Nephron (organoid): ENCODE data around the gene MSH5.

Experiments used
- H3K27ac Mint-ChIP-seq, 3 experiments: 2 replicates each; pipeline ENCODE4 v1.8.0; 2020; ENCODE audit warnings: mixed read lengths in 3 of 3, mild to moderate bottlenecking in 2 of 3, moderate library complexity in 1 of 3
- H3K27me3 Mint-ChIP-seq: 2 replicates; pipeline ENCODE4 v1.8.0; 2021; ENCODE audit warnings: low read depth, mild to moderate bottlenecking, moderate library complexity, mixed read lengths
- H3K36me3 Mint-ChIP-seq: 2 replicates; pipeline ENCODE4 v1.8.0; 2020; ENCODE audit warnings: low read depth, mixed read lengths
- H3K4me1 Mint-ChIP-seq: 2 replicates; pipeline ENCODE4 v1.8.0; 2020; ENCODE audit warnings: mixed read lengths
- H3K4me3 Mint-ChIP-seq, 3 experiments: 2 replicates each; pipeline ENCODE4 v1.8.0; 2020; ENCODE audit warnings: mild to moderate bottlenecking in 3 of 3, mixed read lengths in 3 of 3, moderate library complexity in 2 of 3
- H3K9me3 Mint-ChIP-seq: 2 replicates; pipeline ENCODE4 v1.8.0; 2020; ENCODE audit warnings: mixed read lengths
- TF ChIP-seq, protein P1 (sequence below), 3 experiments: fragments of 200-600 bp; sonication (generic); IDR thresholded peaks; one replicate each; pipeline ENCODE4 v1.5.0; 2021; ENCODE audit warnings: antibody characterized with exemption in 3 of 3; ENCODE audit not compliant: unreplicated experiment in 3 of 3

Gene MSH5

DNA sequence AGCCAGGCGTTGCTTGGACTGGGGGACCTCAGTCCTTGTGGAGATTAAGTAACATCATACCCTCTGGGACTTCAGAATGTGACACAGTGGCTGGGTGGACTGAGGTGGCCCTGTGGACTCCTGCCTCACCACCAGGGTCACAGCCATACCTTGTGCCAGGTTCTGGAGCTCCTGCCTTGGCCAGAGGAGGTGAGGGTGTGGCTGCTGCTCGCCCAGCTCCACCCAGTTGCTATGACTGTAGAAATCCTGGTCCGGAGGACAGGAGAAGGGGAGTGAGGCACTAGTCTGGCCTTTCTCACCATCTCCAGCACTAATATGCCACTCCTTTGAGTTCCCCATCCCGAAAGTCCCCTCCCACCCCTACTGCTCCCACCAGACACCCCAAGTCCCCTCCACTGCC lies 35.4 kb downstream of the MSH5 start:
- Mint-ChIP-seq H3K27ac (peak overlapping the region; percentile 55 to 94 (median 91)), H3K9me3 (no peaks in the 10 kb centered on the region)

DNA sequence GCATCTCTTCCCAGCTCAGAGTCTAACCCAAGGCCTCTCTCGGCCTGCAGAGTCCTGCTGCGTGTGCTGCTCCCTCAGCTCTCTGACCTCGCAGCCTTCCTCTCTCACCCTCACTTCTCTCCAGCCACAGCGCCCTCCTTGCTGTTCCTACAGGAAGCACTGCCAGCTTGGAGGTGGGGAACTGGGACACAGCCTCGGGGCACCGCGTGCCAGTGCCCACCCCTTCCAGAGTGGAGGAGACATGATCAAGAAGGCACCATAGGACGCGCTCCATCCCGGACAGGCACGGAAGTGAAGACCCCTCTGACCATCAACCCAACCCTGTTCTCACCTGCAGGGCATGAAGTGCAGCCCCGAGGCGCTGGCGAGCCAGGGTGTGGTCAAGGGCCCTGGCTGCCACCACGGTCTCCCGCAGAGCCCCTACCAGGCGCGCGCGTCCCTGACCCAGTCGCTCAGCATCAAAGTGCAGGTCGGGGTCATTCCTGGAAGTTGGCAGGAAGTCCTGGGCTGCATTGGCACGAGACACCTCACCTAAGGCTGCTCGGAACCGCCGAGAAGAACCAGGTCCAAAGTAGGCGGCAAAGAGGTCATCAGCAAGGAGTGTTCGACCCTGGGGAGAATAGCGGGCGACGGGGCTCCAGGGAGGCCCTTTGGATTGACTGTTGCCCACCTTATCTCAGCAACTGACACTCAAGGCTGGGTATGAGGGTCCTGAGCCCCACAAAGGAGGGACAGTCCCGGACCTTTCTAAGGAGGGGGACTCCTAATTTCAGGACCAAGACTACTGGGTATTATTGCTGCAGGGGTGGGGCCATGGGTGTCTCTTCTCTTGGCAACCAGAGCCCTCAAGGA lies 36.1 kb downstream of the MSH5 start:
- TF ChIP-seq, protein P1, sequence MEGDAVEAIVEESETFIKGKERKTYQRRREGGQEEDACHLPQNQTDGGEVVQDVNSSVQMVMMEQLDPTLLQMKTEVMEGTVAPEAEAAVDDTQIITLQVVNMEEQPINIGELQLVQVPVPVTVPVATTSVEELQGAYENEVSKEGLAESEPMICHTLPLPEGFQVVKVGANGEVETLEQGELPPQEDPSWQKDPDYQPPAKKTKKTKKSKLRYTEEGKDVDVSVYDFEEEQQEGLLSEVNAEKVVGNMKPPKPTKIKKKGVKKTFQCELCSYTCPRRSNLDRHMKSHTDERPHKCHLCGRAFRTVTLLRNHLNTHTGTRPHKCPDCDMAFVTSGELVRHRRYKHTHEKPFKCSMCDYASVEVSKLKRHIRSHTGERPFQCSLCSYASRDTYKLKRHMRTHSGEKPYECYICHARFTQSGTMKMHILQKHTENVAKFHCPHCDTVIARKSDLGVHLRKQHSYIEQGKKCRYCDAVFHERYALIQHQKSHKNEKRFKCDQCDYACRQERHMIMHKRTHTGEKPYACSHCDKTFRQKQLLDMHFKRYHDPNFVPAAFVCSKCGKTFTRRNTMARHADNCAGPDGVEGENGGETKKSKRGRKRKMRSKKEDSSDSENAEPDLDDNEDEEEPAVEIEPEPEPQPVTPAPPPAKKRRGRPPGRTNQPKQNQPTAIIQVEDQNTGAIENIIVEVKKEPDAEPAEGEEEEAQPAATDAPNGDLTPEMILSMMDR (IDR thresholded peaks at IDR 0.05; ENCODE audit: unreplicated experiment in 3 of 3), result no peak
- Mint-ChIP-seq H3K9me3 (no peaks in the 10 kb centered on the region), H3K4me1 (no peaks in the 10 kb centered on the region), H3K36me3 (peaks cover 9% of the 10 kb centered on the region), H3K27ac (peak overlapping the region; percentile 55 to 94 (median 91)), H3K27me3 (no peaks in the 10 kb centered on the region), H3K4me3 (peak overlapping the region in 1 of 3 experiments; percentile 54)

More for the DNA sequence above, 35.4 kb downstream of the MSH5 start:
- Mint-ChIP-seq H3K4me1 (no peaks in the 10 kb centered on the region), H3K4me3 (peak overlapping the region in 1 of 3 experiments; percentile 58), H3K27me3 (no peaks in the 10 kb centered on the region), H3K36me3 (peaks cover 5% of the 10 kb centered on the region)
- TF ChIP-seq, protein P1 (IDR thresholded peaks at IDR 0.05; ENCODE audit: unreplicated experiment in 3 of 3), result no peak

DNA sequence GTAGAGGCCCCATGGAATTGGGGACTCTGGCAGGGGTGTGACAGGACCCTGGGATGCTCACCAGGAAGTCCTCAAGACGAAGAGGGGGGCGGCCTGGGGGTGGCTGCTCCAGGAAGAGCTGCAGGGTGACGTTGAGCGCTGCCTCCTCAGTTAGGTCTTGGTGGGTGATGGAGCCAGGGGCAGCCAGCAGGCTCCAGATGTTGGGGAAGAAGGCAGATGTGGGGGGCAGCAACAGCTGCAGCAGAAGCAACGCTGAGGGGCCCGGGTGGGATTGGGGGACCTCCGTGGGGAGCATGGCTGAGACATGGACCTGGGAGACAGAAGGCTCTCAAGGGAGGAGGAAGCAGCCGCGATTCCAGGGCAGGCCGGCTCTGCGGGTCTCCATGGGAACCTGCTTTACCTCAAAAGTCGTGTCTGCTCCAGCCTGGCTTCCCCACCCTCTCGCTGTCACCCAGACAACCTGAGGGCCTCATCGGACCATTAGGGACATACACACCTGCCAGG lies 36.7 kb downstream of the MSH5 start:
- H3K27me3 Mint-ChIP-seq, result no peaks in the 10 kb centered on the region
- peak overlapping the region; percentile 42 to 93 (median 76) for H3K27ac Mint-ChIP-seq
- H3K4me1 Mint-ChIP-seq, result no peaks in the 10 kb centered on the region
- peak overlapping the region in 2 of 3 experiments; percentile 30 to 54 for H3K4me3 Mint-ChIP-seq
- no peaks in the 10 kb centered on the region for H3K9me3 Mint-ChIP-seq
- TF ChIP-seq, protein P1 (IDR thresholded peaks at IDR 0.05; ENCODE audit: unreplicated experiment in 3 of 3), result no peak
- peaks cover 9% of the 10 kb centered on the region for H3K36me3 Mint-ChIP-seq

DNA sequence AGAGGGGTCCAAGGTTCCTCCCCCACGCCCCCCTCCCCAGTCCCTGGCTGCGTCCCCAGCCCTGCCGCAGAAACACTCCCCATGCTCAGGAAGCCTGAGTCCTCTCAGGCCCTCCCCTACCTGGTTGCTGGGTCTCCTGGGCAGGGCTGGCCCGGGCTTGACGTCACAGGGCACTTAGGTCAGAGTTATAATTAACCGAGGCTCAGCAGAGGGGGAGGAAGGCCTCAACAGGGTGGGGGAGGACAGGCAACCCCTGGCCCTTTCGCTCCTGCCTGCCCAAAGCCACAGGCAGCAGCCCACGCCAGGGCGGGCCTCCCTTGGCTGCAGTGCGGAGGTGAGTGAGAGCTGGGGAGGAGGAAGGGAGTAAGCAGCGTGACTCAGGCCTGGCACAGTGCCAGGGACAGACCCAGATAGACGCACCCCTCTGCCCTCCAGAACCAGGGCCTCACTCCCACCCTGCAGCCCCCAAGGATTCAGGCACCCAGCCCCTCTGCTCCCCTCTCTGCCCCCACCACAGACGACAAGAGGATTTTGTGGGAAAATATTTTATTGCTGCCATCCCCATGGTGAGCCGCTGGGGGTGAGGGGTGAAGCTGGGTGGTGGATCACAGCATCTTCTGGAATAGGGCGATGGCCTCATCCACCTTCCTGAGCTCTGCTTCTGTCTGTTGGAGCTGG lies 37.3 kb downstream of the MSH5 start, which contains the start of gene VWA7:
Gene VWA7, minus strand, starts transcription at position 340 of the 678 bp plus-strand sequence. CDS start 549 bp downstream, outside the sequence.
- Mint-ChIP-seq H3K4me3 (peak within 1 kb of the TSS in 2 of 3 experiments; percentile 30 to 54), H3K36me3 (peaks cover 9% of the 10 kb centered on the region), H3K27me3 (no peaks in the 10 kb centered on the region), H3K27ac (peak within 1 kb of the TSS; percentile 42 to 93 (median 76)), H3K9me3 (no peaks in the 10 kb centered on the region), H3K4me1 (no peaks in the 10 kb centered on the region)
- TF ChIP-seq, protein P1 (IDR thresholded peaks at IDR 0.05; ENCODE audit: unreplicated experiment in 3 of 3), result no peak

DNA sequence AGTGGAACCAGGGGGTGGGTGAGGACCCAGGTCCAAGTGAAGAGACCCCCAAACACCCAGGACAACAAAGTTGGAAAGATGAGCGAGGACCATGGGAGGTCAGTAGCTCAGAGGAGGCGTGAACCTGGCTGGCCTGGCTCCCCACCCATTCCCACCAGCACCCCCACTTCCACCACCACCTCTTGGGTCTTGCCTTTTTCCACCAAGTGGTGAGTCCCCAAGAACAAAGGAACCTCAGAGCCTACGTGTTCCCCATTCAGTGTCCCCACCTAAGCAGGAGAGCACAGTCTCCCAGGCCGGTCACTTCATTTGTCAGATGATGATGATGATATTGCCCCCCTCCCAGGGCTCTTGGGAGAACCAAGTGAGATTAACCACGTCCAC lies 37.9 kb downstream of the MSH5 start:
- Mint-ChIP-seq H3K27ac (peak overlapping the region; percentile 42 to 93 (median 76)), H3K9me3 (no peaks in the 10 kb centered on the region), H3K4me1 (no peaks in the 10 kb centered on the region), H3K36me3 (peaks cover 11% of the 10 kb centered on the region), H3K4me3 (no peak overlapping the region), H3K27me3 (no peaks in the 10 kb centered on the region)
- TF ChIP-seq, protein P1 (IDR thresholded peaks at IDR 0.05; ENCODE audit: unreplicated experiment in 3 of 3), result no peak
